ENCODE results near the gene TBC1D5. TPM values are rescaled to one million over a fixed set of nuclear protein-coding genes. Genes with fewer than 3 reads are reported as not detected.

TBC1D5 gene
- total and polyA plus RNA-seq, 10 donors = 6.4 to 140 (median 97.1) TPM

DNA sequence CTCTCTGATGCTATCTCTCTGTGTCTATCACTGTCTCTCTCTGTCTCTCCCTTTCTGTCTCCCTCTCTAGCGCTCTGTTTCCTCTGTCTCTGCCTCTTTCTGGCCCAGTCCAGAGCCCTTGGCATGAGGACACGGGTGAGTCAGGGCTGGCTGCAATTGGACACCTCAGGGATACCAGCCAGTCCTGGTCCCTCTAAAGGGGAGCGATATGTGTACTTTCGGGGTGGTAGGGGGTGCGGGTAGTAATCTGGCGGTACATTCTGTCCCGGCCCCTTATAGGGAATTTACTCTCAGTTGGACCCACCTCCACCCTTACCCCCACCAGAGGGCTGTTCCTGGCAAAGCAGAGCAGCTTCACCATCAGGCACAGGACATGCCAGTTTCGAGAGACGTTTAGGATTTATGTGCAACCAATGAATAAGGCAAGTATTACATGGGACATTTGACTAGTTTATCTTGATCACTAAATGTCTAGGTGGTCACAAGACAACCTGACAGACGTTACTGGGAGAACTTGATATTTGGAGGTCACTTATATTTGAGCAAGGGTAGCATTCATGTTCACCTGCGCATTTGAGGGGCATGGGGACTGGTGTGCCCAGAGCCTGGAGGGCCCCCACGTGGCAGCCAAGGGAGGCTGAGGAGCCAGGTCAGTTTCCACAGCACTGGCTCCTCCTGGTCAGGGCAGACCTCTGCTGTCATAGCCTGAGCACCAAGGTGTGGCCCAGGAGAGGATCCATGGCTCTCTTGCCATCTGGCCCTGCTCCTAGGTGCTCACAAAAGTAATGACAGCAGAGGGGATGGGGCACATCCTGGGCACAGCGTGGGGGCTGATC is 601.5 kb downstream of the TBC1D5 start:
- WGBS, 5 donors = 81 to 88% (median 87%) methylated on average over 13 of the region's 13 CpGs
- no peak overlapping the region for H3K27ac ChIP-seq
- DNase-seq = no peak
- no peaks in the 10 kb centered on the region for H3K27me3 ChIP-seq (replicated peaks in 1 of 7)
- TF ChIP-seq CTCF (IDR thresholded peaks at IDR 0.05 in 8 of 11, conservative IDR thresholded peaks at IDR 0.05 in 3 of 11) (no peak), POLR2AphosphoS5 (IDR thresholded peaks at IDR 0.05) (no peak), POLR2A (IDR thresholded peaks at IDR 0.05) (no peak)
- H3K4me1 ChIP-seq = no peaks in the 10 kb centered on the region
- H3K9me3 ChIP-seq = peaks cover 0 to 5% (median 0%) of the 10 kb centered on the region in 8 donors
- intact Hi-C loops (cut with DNase I; ENCODE audit: low total_unique reads) = no loop called here
- no peak overlapping the region for H3K4me3 ChIP-seq
- H3K36me3 ChIP-seq = no peaks in the 10 kb centered on the region

DNA sequence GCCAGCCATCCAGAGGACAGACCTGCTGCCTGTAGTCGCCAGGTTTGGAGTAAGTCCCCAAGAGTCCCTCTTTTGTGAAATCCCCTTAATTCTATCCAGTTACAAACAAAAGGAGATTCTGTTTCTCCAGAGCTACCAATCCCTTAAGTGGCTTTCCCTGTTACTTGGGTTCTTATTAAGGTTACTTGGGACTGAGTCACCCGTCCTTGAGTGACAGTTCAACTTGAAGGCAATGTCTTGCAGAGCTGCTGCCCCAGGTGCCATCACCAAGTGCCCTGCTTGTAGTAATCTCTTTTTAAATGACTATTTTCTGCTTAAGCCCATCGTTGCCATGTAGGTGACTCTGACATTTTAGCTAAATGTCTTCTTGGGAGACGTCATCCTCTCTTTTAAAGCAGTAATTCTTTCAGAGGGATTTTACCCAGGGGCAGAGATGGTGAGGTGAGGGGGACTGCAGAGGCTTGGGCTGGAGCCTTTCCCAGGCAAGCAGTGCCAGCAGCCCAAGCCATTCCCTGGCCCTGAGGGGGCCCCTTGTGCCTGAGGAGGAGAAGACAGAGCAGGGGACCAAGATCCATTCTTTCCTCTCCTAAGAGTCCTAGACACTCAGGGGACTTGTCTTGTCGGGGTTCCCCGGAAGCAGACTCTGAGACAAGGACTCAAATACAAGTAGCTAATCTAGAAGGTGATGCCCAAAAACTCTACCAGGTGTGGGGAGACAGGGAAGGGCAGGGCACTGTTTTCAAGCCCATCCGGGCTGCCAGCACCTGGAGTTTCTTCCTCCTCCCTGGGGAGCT is 604.0 kb downstream of the TBC1D5 start:
- WGBS, 5 donors = 88 to 94% (median 89%) methylated on average over 4 to 7 of the region's 7 CpGs
- Histone ChIP-seq H3K9me3 (peaks cover 0 to 12% (median 0%) of the 10 kb centered on the region in 8 donors), H3K36me3 (no peaks in the 10 kb centered on the region), H3K27ac (no peak overlapping the region), H3K27me3 (replicated peaks in 1 of 7) (no peaks in the 10 kb centered on the region), H3K4me1 (no peaks in the 10 kb centered on the region), H3K4me3 (no peak overlapping the region)
- intact Hi-C loops (cut with DNase I; ENCODE audit: low total_unique reads) = no loop called here
- no peak for DNase-seq
- TF ChIP-seq POLR2AphosphoS5 (IDR thresholded peaks at IDR 0.05) (no peak), CTCF (IDR thresholded peaks at IDR 0.05 in 8 of 11, conservative IDR thresholded peaks at IDR 0.05 in 3 of 11) (no peak), POLR2A (IDR thresholded peaks at IDR 0.05) (no peak)

DNA sequence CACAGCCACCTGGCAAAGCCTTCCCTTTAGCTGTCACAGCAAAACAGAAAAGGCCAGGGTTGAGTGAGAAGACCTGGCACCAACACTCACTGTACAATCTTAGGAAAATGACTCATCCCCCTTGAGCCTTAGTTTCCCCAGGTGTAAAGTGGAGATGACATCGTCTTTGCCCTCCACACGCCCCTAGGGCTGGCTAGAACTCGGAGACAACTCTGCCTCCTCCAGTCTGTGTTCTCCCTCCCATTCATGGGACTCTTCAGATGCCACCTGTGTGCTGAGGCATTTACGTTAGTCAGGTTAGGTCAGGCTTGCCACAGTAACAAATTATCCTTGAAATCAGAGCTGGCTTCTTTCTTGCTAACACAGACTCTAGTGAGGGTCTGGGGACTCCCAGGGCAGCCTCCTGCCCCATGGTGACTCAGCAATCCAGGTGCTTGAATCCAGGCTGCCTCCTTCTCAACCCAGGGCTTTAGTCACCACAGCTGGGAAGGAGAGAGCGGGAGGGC is 605.1 kb downstream of the TBC1D5 start:
- Histone ChIP-seq H3K4me3 (no peak overlapping the region), H3K27ac (no peak overlapping the region), H3K4me1 (no peaks in the 10 kb centered on the region), H3K36me3 (no peaks in the 10 kb centered on the region), H3K27me3 (replicated peaks in 1 of 7) (no peaks in the 10 kb centered on the region), H3K9me3 (peaks cover 0 to 12% (median 0%) of the 10 kb centered on the region in 8 donors)
- no peak for DNase-seq
- TF ChIP-seq POLR2AphosphoS5 (IDR thresholded peaks at IDR 0.05) (no peak), POLR2A (IDR thresholded peaks at IDR 0.05) (no peak), CTCF (IDR thresholded peaks at IDR 0.05 in 8 of 11, conservative IDR thresholded peaks at IDR 0.05 in 3 of 11) (no peak)
- intact Hi-C loops (cut with DNase I; ENCODE audit: low total_unique reads) = no loop called here
- WGBS, 5 donors = 91 to 96% (median 94%) methylated on average over 4 to 5 of the region's 5 CpGs
